A673 (cell line): ENCODE data around the gene TMEM61. TPM values are rescaled to one million over a fixed set of nuclear protein-coding genes. Genes with fewer than 3 reads are reported as not detected.

Source experiments
- BruUV-seq: library from RNA; stranded (reverse); fragments of 400-500 nt; replicated peaks from 2 replicates; lab custom pipeline; 2021; lab: Mats Ljungman, UMichigan
- CTCF ChIA-PET: fragments of 300-600 bp; sonication (Branson Sonifier 250); formaldehyde crosslinking; loops from one replicate; lab custom pipeline; 2022; ENCODE audit warnings: antibody characterized with exemption; lab: Charles Lee
- POLR2A ChIA-PET: fragments of 300-600 bp; sonication (Branson Sonifier 250); formaldehyde crosslinking; loops from one replicate; lab custom pipeline; 2022; ENCODE audit warnings: antibody characterized with exemption; ENCODE audit not compliant: low non-redundant PET; lab: Charles Lee
- DNase-seq: peaks from one replicate; pipeline ENCODE4 v3.0.0-alpha.2; 2015; ENCODE audit warnings: low spot score
- H3K27ac ChIP-seq: fragments of 200-600 bp; sonication (generic); 2 replicates; pipeline ENCODE4 v1.5.1; 2016; ENCODE audit warnings: mixed run types, low read depth, mild to moderate bottlenecking, mixed read lengths, antibody characterized with exemption, low read length; ENCODE audit not compliant: poor library complexity, severe bottlenecking
- H3K27me3 ChIP-seq: fragments of 200-600 bp; sonication (generic); replicated peaks from 2 replicates; pipeline ENCODE4 v1.6.1; 2017; ENCODE audit warnings: mixed run types, low read depth, mild to moderate bottlenecking, mixed read lengths, antibody characterized with exemption, low read length; ENCODE audit not compliant: insufficient read depth, poor library complexity
- H3K36me3 ChIP-seq: fragments of 200-600 bp; sonication (generic); 2 replicates; pipeline ENCODE4 v1.6.1; 2016; ENCODE audit warnings: mixed run types, mild to moderate bottlenecking, mixed read lengths, antibody characterized with exemption, low read length; ENCODE audit not compliant: insufficient read depth, poor library complexity, severe bottlenecking
- H3K4me1 ChIP-seq: fragments of 200-600 bp; sonication (generic); 2 replicates; pipeline ENCODE4 v1.6.1; 2017; ENCODE audit warnings: mixed run types, mild to moderate bottlenecking, mixed read lengths, antibody characterized with exemption, low read length; ENCODE audit not compliant: insufficient read depth, poor library complexity, severe bottlenecking
- H3K4me3 ChIP-seq: fragments of 200-600 bp; sonication (generic); 2 replicates; pipeline ENCODE4 v1.5.1; 2016; ENCODE audit warnings: low read depth, mixed run types, mild to moderate bottlenecking, mixed read lengths, low read length; ENCODE audit not compliant: poor library complexity, severe bottlenecking
- H3K9me3 ChIP-seq: fragments of 200-600 bp; sonication (generic); 2 replicates; pipeline ENCODE4 v1.6.1; 2016; ENCODE audit warnings: mixed run types, low read depth, mild to moderate bottlenecking, mixed read lengths, antibody characterized with exemption, low read length; ENCODE audit not compliant: poor library complexity, severe bottlenecking
- CTCF ChIP-seq: fragments of 300-800, 200-600 bp; sonication (generic); conservative IDR thresholded peaks from 2 replicates; pipeline ENCODE4 v1.5.1; 2017; ENCODE audit warnings: low read depth, mild to moderate bottlenecking, antibody characterized with exemption, low read length, moderate library complexity, mixed read lengths
- EZH2 ChIP-seq: fragments of 200-600 bp; sonication (generic); IDR thresholded peaks from 2 replicates; pipeline ENCODE4 v1.6.1; 2017; ENCODE audit warnings: borderline replicate concordance, low read depth, mild to moderate bottlenecking, mixed read lengths, antibody characterized with exemption, low read length; ENCODE audit not compliant: poor library complexity, severe bottlenecking
- intact Hi-C: fragments of 100-400 bp; cut with micrococcal nuclease; formaldehyde crosslinking; loops from one replicate; pipeline ENCODE4 v1.10.0; 2022; ENCODE audit not compliant: unreplicated experiment
- total RNA-seq: library from RNA; stranded (reverse); gene quantifications from 2 replicates; pipeline ENCODE4 v1.2.3, GENCODE V29; 2021

Gene TMEM61
- total RNA-seq, 1 experiment from 2014 or later, result not detected

- ChIA-PET POLR2A (no interaction called here), CTCF (interaction anchor here (0.6 kb wide), 1 partner anchor 478 kb away, joined by 3 read pairs; no protein-coding TSS in a partner anchor)
- intact Hi-C loops, result loop anchor here (10.0 kb wide), 1 partner anchor 1629 kb away; no protein-coding TSS in a partner anchor
- Histone ChIP-seq H3K36me3 (no peaks in the 10 kb centered on the region), H3K9me3 (peaks cover 6% of the 10 kb centered on the region), H3K27ac (no peak overlapping the region), H3K4me3 (no peak overlapping the region), H3K4me1 (no peaks in the 10 kb centered on the region), H3K27me3 (no peaks in the 10 kb centered on the region)
- TF ChIP-seq EZH2 (no peak), CTCF (no peak)
- DNase-seq, result peak; percentile 60
- BruUV-seq, result no TSS peak
Measured at GRCh38 chr1:54955359-54955758, 25.1 kb upstream of the TMEM61 start.

- POLR2A ChIA-PET, result no interaction called here
- H3K4me3 ChIP-seq, result no peak overlapping the region
- intact Hi-C loops, result loop anchor here (10.0 kb wide), 1 partner anchor 1628 kb away; no protein-coding TSS in a partner anchor
- H3K9me3 ChIP-seq, result peaks cover 6% of the 10 kb centered on the region
- no peaks in the 10 kb centered on the region for H3K27me3 ChIP-seq
- DNase-seq, result no peak
- no peak overlapping the region for H3K27ac ChIP-seq
- no peak for TF ChIP-seq EZH2
- TF ChIP-seq CTCF, result no peak
- BruUV-seq, result no TSS peak
- CTCF ChIA-PET, result no interaction called here
- no peaks in the 10 kb centered on the region for H3K36me3 ChIP-seq
- no peaks in the 10 kb centered on the region for H3K4me1 ChIP-seq
Measured at GRCh38 chr1:54956726-54957125, 23.7 kb upstream of the TMEM61 start.

- peaks cover 6% of the 10 kb centered on the region for H3K9me3 ChIP-seq
- intact Hi-C loops, result loop anchor here (10.0 kb wide), 1 partner anchor 1626 kb away; no protein-coding TSS in a partner anchor
- H3K4me3 ChIP-seq, result no peak overlapping the region
- no peak overlapping the region for H3K27ac ChIP-seq
- POLR2A ChIA-PET, result no interaction called here
- no peaks in the 10 kb centered on the region for H3K4me1 ChIP-seq
- CTCF ChIA-PET, result interaction anchor here (1.1 kb wide), 1 partner anchor 8 kb away, joined by 3 read pairs; no protein-coding TSS in a partner anchor
- DNase-seq, result no peak
- no peaks in the 10 kb centered on the region for H3K27me3 ChIP-seq
- no peaks in the 10 kb centered on the region for H3K36me3 ChIP-seq
- BruUV-seq, result no TSS peak
- no peak for TF ChIP-seq EZH2
- no peak for TF ChIP-seq CTCF
Measured at GRCh38 chr1:54959241-54959640, 21.2 kb upstream of the TMEM61 start.
